ENCODE results near the gene NFE2L3. TPM values are rescaled to one million over a fixed set of nuclear protein-coding genes. Genes with fewer than 3 reads are reported as not detected.

The NFE2L3 gene
- total and polyA plus RNA-seq, 2 of the 4 experiments (the other 2 are of a cell fraction), result 28.0 to 43.2 TPM

- Histone ChIP-seq H3K79me1 (ENCODE audit: low read depth in 1 of 2, low read length in 2 of 2) (peaks cover 26 to 45% of the 10 kb centered on the region in 2 experiments), H2BK20ac (ENCODE audit: low read depth, low read length) (no peak overlapping the region), H3K9ac (ENCODE audit: low read depth, low read length) (no peak overlapping the region), H3K4ac (ENCODE audit: low read depth, low read length) (no peak overlapping the region), H3K36me3 (ENCODE audit: control insufficient read depth, insufficient read depth, low read length) (peaks cover 28% of the 10 kb centered on the region), H3K23ac (ENCODE audit: low read depth, low read length) (no peak overlapping the region), H2AK5ac (ENCODE audit: low read depth, low read length) (no peak overlapping the region), H4K5ac (ENCODE audit: low read depth, low read length) (no peak overlapping the region), H3K4me1 (ENCODE audit: control insufficient read depth, insufficient read depth, low read length) (no peaks in the 10 kb centered on the region; the same call in 1 of the 2 replicates), H2BK5ac (ENCODE audit: low read depth, low read length, poor library complexity, severe bottlenecking) (no peak overlapping the region), H2BK120ac (ENCODE audit: low read depth, low read length) (no peak overlapping the region), H3K14ac (replicated peaks; ENCODE audit: low read depth, low read length) (no peak overlapping the region), H4K20me1 (ENCODE audit: insufficient read depth, low read length) (peaks cover 66% of the 10 kb centered on the region), H3K4me2 (ENCODE audit: low read depth, low read length) (no peak overlapping the region), H3K27ac (ENCODE audit: insufficient read depth, low read length) (no peak overlapping the region), H4K91ac (ENCODE audit: insufficient read depth, low read depth, low read length) (no peak overlapping the region), H2BK15ac (ENCODE audit: low read depth, low read length) (no peak overlapping the region), H3K27me3 (ENCODE audit: control insufficient read depth, insufficient read depth, low read length) (no peaks in the 10 kb centered on the region), H3K56ac (ENCODE audit: extremely low read depth, insufficient read depth, low read length) (no peak overlapping the region), H4K8ac (ENCODE audit: low read depth in 2 of 2, low read length in 2 of 2) (peak overlapping the region in 1 of 2 experiments; percentile 31; a peak in 1 of 4 replicates), H3K9me3 (ENCODE audit: control insufficient read depth, insufficient read depth, low read length) (no peaks in the 10 kb centered on the region), H3K18ac (ENCODE audit: low read depth, low read length) (no peak overlapping the region), H2AFZ (replicated peaks; ENCODE audit: low read length, poor library complexity) (no peak overlapping the region), H3K9me1 (ENCODE audit: insufficient read depth, low read length) (no peaks in the 10 kb centered on the region), H2AK9ac (replicated peaks; ENCODE audit: low read depth, low read length, poor library complexity) (no peak overlapping the region), H3K4me3 (ENCODE audit: insufficient read depth, low read depth, low read length) (no peak overlapping the region)
- POLR2A ChIA-PET (ENCODE audit: unreplicated experiment), result interaction anchor here (1.0 kb wide), 1 partner anchor 10 kb away, joined by 3 read pairs; no protein-coding TSS in a partner anchor
- no TSS peak for BruUV-seq (replicated peaks)
- ATAC-seq (ENCODE audit: low read depth) (no peak), DNase-seq (no peak)
- dilution Hi-C loops (cut with HindIII; ENCODE audit: low sequenced_read_pairs, unreplicated experiment), result no loop called here
- WGBS, 2 experiments (ENCODE audit: extremely low coverage in 2 of 2, insufficient read length in 1 of 2), result no CpG with 5 or more reads among the region's 11 CpGs
- intact Hi-C loops (cut with micrococcal nuclease), result no loop called here
- in situ Hi-C loops (cut with MboI; ENCODE audit: low sequenced_read_pairs), result no loop called here
- CTCF ChIA-PET, result interaction anchor here (1.0 kb wide), 1 partner anchor 97 kb away, joined by 3 read pairs; no protein-coding TSS in a partner anchor
- TF ChIP-seq SMC3 (IDR thresholded peaks at IDR 0.05; ENCODE audit: low read depth, low read length), result no peak
- no peak for TF ChIP-seq CHD1 (IDR thresholded peaks at IDR 0.05; ENCODE audit: low read depth, low read length)
- TF ChIP-seq, protein P1, sequence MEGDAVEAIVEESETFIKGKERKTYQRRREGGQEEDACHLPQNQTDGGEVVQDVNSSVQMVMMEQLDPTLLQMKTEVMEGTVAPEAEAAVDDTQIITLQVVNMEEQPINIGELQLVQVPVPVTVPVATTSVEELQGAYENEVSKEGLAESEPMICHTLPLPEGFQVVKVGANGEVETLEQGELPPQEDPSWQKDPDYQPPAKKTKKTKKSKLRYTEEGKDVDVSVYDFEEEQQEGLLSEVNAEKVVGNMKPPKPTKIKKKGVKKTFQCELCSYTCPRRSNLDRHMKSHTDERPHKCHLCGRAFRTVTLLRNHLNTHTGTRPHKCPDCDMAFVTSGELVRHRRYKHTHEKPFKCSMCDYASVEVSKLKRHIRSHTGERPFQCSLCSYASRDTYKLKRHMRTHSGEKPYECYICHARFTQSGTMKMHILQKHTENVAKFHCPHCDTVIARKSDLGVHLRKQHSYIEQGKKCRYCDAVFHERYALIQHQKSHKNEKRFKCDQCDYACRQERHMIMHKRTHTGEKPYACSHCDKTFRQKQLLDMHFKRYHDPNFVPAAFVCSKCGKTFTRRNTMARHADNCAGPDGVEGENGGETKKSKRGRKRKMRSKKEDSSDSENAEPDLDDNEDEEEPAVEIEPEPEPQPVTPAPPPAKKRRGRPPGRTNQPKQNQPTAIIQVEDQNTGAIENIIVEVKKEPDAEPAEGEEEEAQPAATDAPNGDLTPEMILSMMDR (conservative IDR thresholded peaks at IDR 0.05; ENCODE audit: low read depth, low read length), result no peak
- TF ChIP-seq NFE2L2 (IDR thresholded peaks at IDR 0.05; ENCODE audit: low read depth, low read length), result no peak
- no peak for TF ChIP-seq RCOR1 (IDR thresholded peaks at IDR 0.05; ENCODE audit: insufficient replicate concordance, low read length)
- TF ChIP-seq MAFK (IDR thresholded peaks at IDR 0.05; ENCODE audit: low read depth, low read length), result no peak
- no peak for TF ChIP-seq MAZ (IDR thresholded peaks at IDR 0.05; ENCODE audit: borderline replicate concordance, low read depth, low read length)
- TF ChIP-seq BHLHE40 (IDR thresholded peaks at IDR 0.05; ENCODE audit: low read depth, low read length), result no peak
- TF ChIP-seq, protein P2, sequence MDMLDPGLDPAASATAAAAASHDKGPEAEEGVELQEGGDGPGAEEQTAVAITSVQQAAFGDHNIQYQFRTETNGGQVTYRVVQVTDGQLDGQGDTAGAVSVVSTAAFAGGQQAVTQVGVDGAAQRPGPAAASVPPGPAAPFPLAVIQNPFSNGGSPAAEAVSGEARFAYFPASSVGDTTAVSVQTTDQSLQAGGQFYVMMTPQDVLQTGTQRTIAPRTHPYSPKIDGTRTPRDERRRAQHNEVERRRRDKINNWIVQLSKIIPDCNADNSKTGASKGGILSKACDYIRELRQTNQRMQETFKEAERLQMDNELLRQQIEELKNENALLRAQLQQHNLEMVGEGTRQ (IDR thresholded peaks at IDR 0.05; ENCODE audit: low read depth, low read length), result no peak
- no peak for TF ChIP-seq RFX5 (IDR thresholded peaks at IDR 0.05; ENCODE audit: low read depth, low read length)
- TF ChIP-seq POLR2A (IDR thresholded peaks at IDR 0.05; ENCODE audit: low read depth, low read length), result peak; percentile 70; the same call in 1 of the 2 replicates
- TF ChIP-seq RAD21 (IDR thresholded peaks at IDR 0.05; ENCODE audit: low read length), result no peak
- no peak for TF ChIP-seq ELK1 (IDR thresholded peaks at IDR 0.05; ENCODE audit: borderline replicate concordance, low read depth, low read length)
- TF ChIP-seq FOS (IDR thresholded peaks at IDR 0.05; ENCODE audit: low read depth, low read length), result no peak
- TF ChIP-seq MXI1 (IDR thresholded peaks at IDR 0.05; ENCODE audit: borderline replicate concordance, low read depth, low read length), result no peak
Measured at GRCh38 chr7:26187380-26188205, 35.6 kb downstream of the NFE2L3 start.
